NCI-H526 treated with DMSO at 0.1 percent for 48 hours (cell line): ENCODE results near the gene DGKQ.

Experiments used
- DNase-seq: peaks from one replicate; lab custom pipeline; 2025; lab: John Stamatoyannopoulos, UW

The DGKQ gene

GRCh38 chr4:973431-974397, at the start of gene DGKQ:
Gene DGKQ, minus strand, starts transcription at chr4:973569. Its CDS starts 87 bp downstream, at chr4:973482.
- DNase-seq: peak; percentile 39

- no peak for DNase-seq
Observed at GRCh38 chr4:1022739-1023066, 49.3 kb upstream of the DGKQ start.

GRCh38 chr4:1022051-1022738, 48.8 kb upstream of the DGKQ start:
- no peak for DNase-seq

- no peak for DNase-seq
Observed at GRCh38 chr4:1021386-1022050, 48.1 kb upstream of the DGKQ start.

- DNase-seq: no peak
Observed at GRCh38 chr4:1019729-1020470, 46.5 kb upstream of the DGKQ start.

GRCh38 chr4:1019320-1019719, 46.0 kb upstream of the DGKQ start:
- no peak for DNase-seq

GRCh38 chr4:1018147-1019020, 45.0 kb upstream of the DGKQ start:
- no peak for DNase-seq

GRCh38 chr4:1017706-1018105, 44.3 kb upstream of the DGKQ start:
- DNase-seq: no peak

GRCh38 chr4:1017211-1017610, 43.8 kb upstream of the DGKQ start:
- no peak for DNase-seq

GRCh38 chr4:1015746-1016145, 42.4 kb upstream of the DGKQ start:
- no peak for DNase-seq

GRCh38 chr4:1015179-1015578, 41.8 kb upstream of the DGKQ start:
- DNase-seq: no peak

- DNase-seq: no peak
Observed at GRCh38 chr4:1014291-1015167, 41.2 kb upstream of the DGKQ start.

GRCh38 chr4:1013225-1014073, 40.1 kb upstream of the DGKQ start:
- DNase-seq: no peak

- no peak for DNase-seq
Observed at GRCh38 chr4:1012034-1012739, 38.8 kb upstream of the DGKQ start.

- DNase-seq: no peak
Observed at GRCh38 chr4:1011666-1012033, 38.3 kb upstream of the DGKQ start.

- peak; percentile 28 for DNase-seq
Observed at GRCh38 chr4:1011022-1011665, 37.8 kb upstream of the DGKQ start, which contains the start of gene FGFRL1. Gene FGFRL1, plus strand, starts transcription at chr4:1011626. Its CDS starts 860 bp downstream, at chr4:1012486.

- peak; percentile 17 for DNase-seq
Observed at GRCh38 chr4:1010395-1011021, 37.1 kb upstream of the DGKQ start.
